ENCODE data around the gene ADM2. TPM values are rescaled to one million over a fixed set of nuclear protein-coding genes. Genes with fewer than 3 reads are reported as not detected.
"Not testable (repeated sequence)": the region's sequence is repeated elsewhere in the genome, so short reads cannot be mapped to it uniquely, and the experiment has no call there.

ADM2 gene
- 37.6 TPM for total RNA-seq (ENCODE audit: unreplicated experiment)
- long read RNA-seq, full-length matches to known transcripts = 1 of 3 reads
- long read RNA-seq, partial matches to known transcripts = 0 of 3 reads
- long read RNA-seq, other reads (novel, unspliced or antisense) = 2 of 3 reads

- DNase-seq = peak; percentile 78
- peak within 1 kb of the TSS; percentile 78 for H3K4me3 Mint-ChIP-seq (ENCODE audit: unreplicated experiment)
- peaks cover 21% of the 10 kb centered on the region for H3K27me3 Mint-ChIP-seq (ENCODE audit: unreplicated experiment)
- H3K36me3 Mint-ChIP-seq (ENCODE audit: unreplicated experiment) = no peaks in the 10 kb centered on the region
- peak within 1 kb of the TSS; percentile 38 for H3K27ac Mint-ChIP-seq (ENCODE audit: unreplicated experiment)
- H3K4me1 Mint-ChIP-seq (ENCODE audit: low read depth, unreplicated experiment) = peaks cover 10% of the 10 kb centered on the region
- peaks cover 14% of the 10 kb centered on the region for H3K9me3 Mint-ChIP-seq (ENCODE audit: unreplicated experiment)
- no peak for TF ChIP-seq CTCF (IDR thresholded peaks at IDR 0.05; ENCODE audit: partially characterized antibody, unreplicated experiment)
These were observed at the start of gene ADM2 for GRCh38 chr22:50481440-50482106. TSS of gene ADM2 (plus strand) at chr22:50481543. CDS start at chr22:50481848, 305 bp downstream.

GRCh38 chr22:50432131-50432876, 49.0 kb upstream of the ADM2 start:
- H3K4me1 Mint-ChIP-seq (ENCODE audit: low read depth, unreplicated experiment) = no peaks in the 10 kb centered on the region
- peaks cover 4% of the 10 kb centered on the region for H3K9me3 Mint-ChIP-seq (ENCODE audit: unreplicated experiment)
- no peak overlapping the region for H3K27ac Mint-ChIP-seq (ENCODE audit: unreplicated experiment)
- no peak for TF ChIP-seq CTCF (IDR thresholded peaks at IDR 0.05; ENCODE audit: partially characterized antibody, unreplicated experiment)
- peaks cover 4% of the 10 kb centered on the region for H3K36me3 Mint-ChIP-seq (ENCODE audit: unreplicated experiment)
- H3K4me3 Mint-ChIP-seq (ENCODE audit: unreplicated experiment) = no peak overlapping the region
- H3K27me3 Mint-ChIP-seq (ENCODE audit: unreplicated experiment) = peaks cover 4% of the 10 kb centered on the region
- DNase-seq = no peak

GRCh38 chr22:50432877-50433510, 48.3 kb upstream of the ADM2 start:
- H3K27me3 Mint-ChIP-seq (ENCODE audit: unreplicated experiment); H3K4me1 Mint-ChIP-seq (ENCODE audit: low read depth, unreplicated experiment); H3K4me3 Mint-ChIP-seq (ENCODE audit: unreplicated experiment); H3K9me3 Mint-ChIP-seq (ENCODE audit: unreplicated experiment); H3K36me3 Mint-ChIP-seq (ENCODE audit: unreplicated experiment); H3K27ac Mint-ChIP-seq (ENCODE audit: unreplicated experiment); DNase-seq: not testable (repeated sequence)

- no peak for TF ChIP-seq CTCF (IDR thresholded peaks at IDR 0.05; ENCODE audit: partially characterized antibody, unreplicated experiment)
- Mint-ChIP-seq H3K36me3 (ENCODE audit: unreplicated experiment) (no peaks in the 10 kb centered on the region), H3K4me3 (ENCODE audit: unreplicated experiment) (no peak overlapping the region), H3K27ac (ENCODE audit: unreplicated experiment) (no peak overlapping the region), H3K27me3 (ENCODE audit: unreplicated experiment) (peaks cover 5% of the 10 kb centered on the region), H3K4me1 (ENCODE audit: low read depth, unreplicated experiment) (no peaks in the 10 kb centered on the region), H3K9me3 (ENCODE audit: unreplicated experiment) (peaks cover 6% of the 10 kb centered on the region)
- DNase-seq = no peak
These were observed 46.5 kb upstream of the ADM2 start for GRCh38 chr22:50434849-50435248.

GRCh38 chr22:50435291-50436014, 45.9 kb upstream of the ADM2 start:
- H3K27ac Mint-ChIP-seq (ENCODE audit: unreplicated experiment) = no peak overlapping the region
- H3K9me3 Mint-ChIP-seq (ENCODE audit: unreplicated experiment) = peaks cover 6% of the 10 kb centered on the region
- peaks cover 5% of the 10 kb centered on the region for H3K27me3 Mint-ChIP-seq (ENCODE audit: unreplicated experiment)
- no peak for DNase-seq
- no peak for TF ChIP-seq CTCF (IDR thresholded peaks at IDR 0.05; ENCODE audit: partially characterized antibody, unreplicated experiment)
- no peaks in the 10 kb centered on the region for H3K36me3 Mint-ChIP-seq (ENCODE audit: unreplicated experiment)
- no peaks in the 10 kb centered on the region for H3K4me1 Mint-ChIP-seq (ENCODE audit: low read depth, unreplicated experiment)
- no peak overlapping the region for H3K4me3 Mint-ChIP-seq (ENCODE audit: unreplicated experiment)

Measured in glutamatergic neuron (in vitro differentiated cells).